ENCODE measurements around the gene NR2C1.

The NR2C1 gene

DNA sequence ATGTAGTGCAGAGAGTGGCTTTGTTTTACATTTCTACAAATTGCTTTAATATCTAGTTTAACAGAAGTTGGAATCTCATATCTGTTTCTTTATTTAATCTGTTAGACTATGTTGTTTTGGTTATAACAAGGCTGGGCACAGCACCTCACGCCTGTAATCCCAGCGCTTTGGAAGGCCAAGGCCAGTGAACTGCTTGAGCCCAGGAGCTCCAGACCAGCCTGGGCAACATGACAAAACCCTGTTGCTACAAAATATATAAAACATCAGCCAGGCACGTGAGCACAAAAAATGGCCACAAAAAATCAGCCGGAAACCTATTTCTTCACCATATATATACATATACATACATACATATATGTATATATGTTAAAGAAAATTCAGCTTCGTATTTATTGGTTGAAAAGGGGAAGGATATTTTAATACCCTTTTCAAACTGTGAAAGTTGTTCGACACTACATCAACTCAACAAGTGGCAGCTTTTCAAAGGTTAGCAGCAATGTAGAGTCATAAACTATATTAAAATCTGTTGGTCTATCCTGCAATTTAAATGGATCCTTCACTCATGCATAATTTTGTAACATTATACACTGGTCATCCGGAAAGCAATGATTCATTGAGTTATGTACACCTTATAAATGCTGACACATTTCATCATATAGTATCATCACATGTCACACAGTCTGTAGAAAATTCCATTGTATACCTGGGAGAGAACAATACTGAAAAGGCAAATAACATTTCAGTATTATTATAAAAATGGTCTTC is 7.1 kb downstream of the NR2C1 start:
- DNase-seq (ENCODE audit: extremely low read depth, insufficient read length) = no peak

DNA sequence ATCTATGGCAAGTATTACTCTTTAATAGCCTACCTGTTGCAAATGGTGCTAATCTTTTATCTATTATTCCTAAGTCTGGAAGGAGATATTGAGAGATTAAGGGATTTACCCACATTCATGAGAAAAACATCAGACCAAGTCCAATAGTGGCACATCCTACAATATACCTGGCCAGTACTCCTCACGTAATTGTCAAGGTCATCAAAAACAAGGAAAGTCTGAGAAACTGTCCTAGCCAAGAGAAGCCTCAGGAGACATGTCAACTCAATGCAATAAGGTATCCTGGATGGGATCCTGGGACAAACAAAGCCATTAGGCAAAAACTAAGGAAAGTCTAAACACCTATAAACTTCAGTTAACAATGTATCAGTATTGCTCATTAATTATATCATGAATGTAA is 12.5 kb downstream of the NR2C1 start:
- TF ChIP-seq, protein P1, sequence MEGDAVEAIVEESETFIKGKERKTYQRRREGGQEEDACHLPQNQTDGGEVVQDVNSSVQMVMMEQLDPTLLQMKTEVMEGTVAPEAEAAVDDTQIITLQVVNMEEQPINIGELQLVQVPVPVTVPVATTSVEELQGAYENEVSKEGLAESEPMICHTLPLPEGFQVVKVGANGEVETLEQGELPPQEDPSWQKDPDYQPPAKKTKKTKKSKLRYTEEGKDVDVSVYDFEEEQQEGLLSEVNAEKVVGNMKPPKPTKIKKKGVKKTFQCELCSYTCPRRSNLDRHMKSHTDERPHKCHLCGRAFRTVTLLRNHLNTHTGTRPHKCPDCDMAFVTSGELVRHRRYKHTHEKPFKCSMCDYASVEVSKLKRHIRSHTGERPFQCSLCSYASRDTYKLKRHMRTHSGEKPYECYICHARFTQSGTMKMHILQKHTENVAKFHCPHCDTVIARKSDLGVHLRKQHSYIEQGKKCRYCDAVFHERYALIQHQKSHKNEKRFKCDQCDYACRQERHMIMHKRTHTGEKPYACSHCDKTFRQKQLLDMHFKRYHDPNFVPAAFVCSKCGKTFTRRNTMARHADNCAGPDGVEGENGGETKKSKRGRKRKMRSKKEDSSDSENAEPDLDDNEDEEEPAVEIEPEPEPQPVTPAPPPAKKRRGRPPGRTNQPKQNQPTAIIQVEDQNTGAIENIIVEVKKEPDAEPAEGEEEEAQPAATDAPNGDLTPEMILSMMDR (IDR thresholded peaks at IDR 0.05; ENCODE audit: insufficient read depth, low read length, poor library complexity, severe bottlenecking) = no peak
- H3K27me3 ChIP-seq (replicated peaks; ENCODE audit: control insufficient read depth, insufficient read depth, low read length) = no peaks in the 10 kb centered on the region
- H3K36me3 ChIP-seq (ENCODE audit: control insufficient read depth, insufficient read depth, low read length) = peaks cover 6% of the 10 kb centered on the region
- H3K4me3 ChIP-seq (replicated peaks; ENCODE audit: low read depth, low read length) = no peak overlapping the region
- no peak for DNase-seq (ENCODE audit: extremely low read depth, insufficient read length)

More for the DNA sequence above, 7.1 kb downstream of the NR2C1 start:
- TF ChIP-seq, protein P1 (IDR thresholded peaks at IDR 0.05; ENCODE audit: insufficient read depth, low read length, poor library complexity, severe bottlenecking) = no peak
- H3K4me3 ChIP-seq (replicated peaks; ENCODE audit: low read depth, low read length) = no peak overlapping the region
- peaks cover 5% of the 10 kb centered on the region for H3K36me3 ChIP-seq (ENCODE audit: control insufficient read depth, insufficient read depth, low read length)
- H3K27me3 ChIP-seq (replicated peaks; ENCODE audit: control insufficient read depth, insufficient read depth, low read length) = no peaks in the 10 kb centered on the region

DNA sequence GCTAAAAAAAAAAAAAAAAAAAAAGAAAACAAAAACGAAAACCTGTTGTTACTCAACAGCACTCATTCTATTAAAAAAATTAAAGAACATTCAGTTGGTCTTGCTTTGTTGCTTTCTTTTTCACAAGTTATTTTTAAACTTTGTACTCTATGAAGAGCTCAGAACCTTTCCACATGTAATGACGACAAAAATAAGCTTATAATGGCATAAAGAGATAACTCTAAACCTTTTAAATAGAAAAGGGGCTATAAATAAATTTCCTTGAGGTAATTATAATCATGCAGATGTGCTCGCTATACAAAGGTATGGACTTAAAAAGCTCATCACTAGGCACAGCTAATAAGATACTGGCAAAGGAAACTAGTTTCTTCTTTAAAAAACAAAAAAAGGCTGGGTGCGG is 13.4 kb downstream of the NR2C1 start:
- TF ChIP-seq, protein P1 (IDR thresholded peaks at IDR 0.05; ENCODE audit: insufficient read depth, low read length, poor library complexity, severe bottlenecking) = no peak
- H3K4me3 ChIP-seq (replicated peaks; ENCODE audit: low read depth, low read length) = no peak overlapping the region
- H3K27me3 ChIP-seq (replicated peaks; ENCODE audit: control insufficient read depth, insufficient read depth, low read length) = no peaks in the 10 kb centered on the region
- DNase-seq (ENCODE audit: extremely low read depth, insufficient read length) = no peak
- peaks cover 7% of the 10 kb centered on the region for H3K36me3 ChIP-seq (ENCODE audit: control insufficient read depth, insufficient read depth, low read length)

DNA sequence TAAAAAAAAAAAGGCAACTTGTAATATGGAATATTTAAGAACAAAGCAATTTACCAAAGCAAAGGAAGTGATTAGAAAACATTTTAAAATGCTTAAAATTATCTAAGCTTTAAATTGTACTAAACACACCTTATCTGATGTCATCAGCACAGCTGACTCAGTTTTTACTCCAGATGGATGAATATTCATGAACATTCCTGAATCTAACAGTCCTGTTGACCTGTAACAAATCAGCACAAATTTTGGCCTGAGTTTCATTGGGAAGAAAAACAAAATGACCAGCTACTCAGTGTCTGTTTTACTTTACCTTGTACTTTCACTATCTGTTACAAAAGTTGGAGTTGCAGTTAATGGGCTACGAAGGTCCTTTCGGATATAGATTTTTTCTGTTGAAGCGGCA is 16.0 kb downstream of the NR2C1 start:
- Histone ChIP-seq H3K27me3 (replicated peaks; ENCODE audit: control insufficient read depth, insufficient read depth, low read length) (no peaks in the 10 kb centered on the region), H3K36me3 (ENCODE audit: control insufficient read depth, insufficient read depth, low read length) (peaks cover 6% of the 10 kb centered on the region), H3K4me3 (replicated peaks; ENCODE audit: low read depth, low read length) (no peak overlapping the region)
- TF ChIP-seq, protein P1 (IDR thresholded peaks at IDR 0.05; ENCODE audit: insufficient read depth, low read length, poor library complexity, severe bottlenecking) = no peak
- DNase-seq (ENCODE audit: extremely low read depth, insufficient read length) = no peak

DNA sequence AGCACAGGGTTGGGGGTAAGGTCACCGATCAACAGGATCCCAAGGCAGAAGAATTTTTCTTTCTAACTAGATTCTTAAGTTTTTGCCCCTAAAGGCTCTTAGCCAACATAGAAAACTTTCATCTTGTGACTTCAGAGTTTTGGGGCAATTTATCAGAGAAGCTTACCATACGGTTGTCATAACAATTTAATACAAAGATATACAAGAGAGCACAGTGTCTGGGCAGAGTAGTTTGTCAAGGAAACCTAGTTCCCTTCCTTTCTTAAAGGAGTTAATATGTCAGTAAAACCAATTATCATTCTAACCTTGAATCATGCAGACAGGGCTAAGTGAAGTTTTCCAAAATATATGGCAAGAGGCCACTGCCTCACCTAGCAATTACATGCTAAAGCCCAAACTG is 18.4 kb downstream of the NR2C1 start:
- H3K36me3 ChIP-seq (ENCODE audit: control insufficient read depth, insufficient read depth, low read length) = peaks cover 2% of the 10 kb centered on the region
- H3K4me3 ChIP-seq (replicated peaks; ENCODE audit: low read depth, low read length) = no peak overlapping the region
- H3K27me3 ChIP-seq (replicated peaks; ENCODE audit: control insufficient read depth, insufficient read depth, low read length) = no peaks in the 10 kb centered on the region
- DNase-seq (ENCODE audit: extremely low read depth, insufficient read length) = no peak
- TF ChIP-seq, protein P1 (IDR thresholded peaks at IDR 0.05; ENCODE audit: insufficient read depth, low read length, poor library complexity, severe bottlenecking) = no peak
